Type B pancreatic cell (in vitro differentiated cells): ENCODE measurements around the gene NTRK3. TPM values are rescaled to one million over a fixed set of nuclear protein-coding genes. Genes with fewer than 3 reads are reported as not detected.

Source experiments
- DNase-seq: peaks from one replicate; pipeline ENCODE4 v3.0.0; 2021; ENCODE audit warnings: mixed read lengths; ENCODE audit not compliant: unreplicated experiment; ENCODE audit errors: extremely low spot score
- H3K27ac Mint-ChIP-seq: 2 replicates; pipeline ENCODE4 v1.8.0; 2021; ENCODE audit warnings: mild to moderate bottlenecking, mixed read lengths
- H3K27me3 Mint-ChIP-seq: 2 replicates; pipeline ENCODE4 v1.8.0; 2021; ENCODE audit warnings: mixed read lengths
- H3K36me3 Mint-ChIP-seq: 2 replicates; pipeline ENCODE4 v1.8.0; 2021; ENCODE audit warnings: mixed read lengths
- H3K4me1 Mint-ChIP-seq: one replicate; pipeline ENCODE4 v1.8.0; 2021; ENCODE audit warnings: mixed read lengths; ENCODE audit not compliant: unreplicated experiment
- H3K4me3 Mint-ChIP-seq: 2 replicates; pipeline ENCODE4 v1.8.0; 2021; ENCODE audit warnings: mild to moderate bottlenecking, mixed read lengths
- H3K9me3 Mint-ChIP-seq: 2 replicates; pipeline ENCODE4 v1.8.0; 2021; ENCODE audit warnings: mixed read lengths
- total RNA-seq: library from RNA; stranded (reverse); gene quantifications from 2 replicates; pipeline ENCODE4 v1.2.1, GENCODE V29; 2021; ENCODE audit warnings: low replicate concordance
- TF ChIP-seq, protein P1 (sequence below): fragments of 200-600 bp; sonication (generic); conservative IDR thresholded peaks from 2 replicates; pipeline ENCODE4 v1.5.0; 2021; ENCODE audit warnings: antibody characterized with exemption, mild to moderate bottlenecking

The NTRK3 gene
- total RNA-seq, 1 donor from 2014 or later: 16.9 TPM

DNA sequence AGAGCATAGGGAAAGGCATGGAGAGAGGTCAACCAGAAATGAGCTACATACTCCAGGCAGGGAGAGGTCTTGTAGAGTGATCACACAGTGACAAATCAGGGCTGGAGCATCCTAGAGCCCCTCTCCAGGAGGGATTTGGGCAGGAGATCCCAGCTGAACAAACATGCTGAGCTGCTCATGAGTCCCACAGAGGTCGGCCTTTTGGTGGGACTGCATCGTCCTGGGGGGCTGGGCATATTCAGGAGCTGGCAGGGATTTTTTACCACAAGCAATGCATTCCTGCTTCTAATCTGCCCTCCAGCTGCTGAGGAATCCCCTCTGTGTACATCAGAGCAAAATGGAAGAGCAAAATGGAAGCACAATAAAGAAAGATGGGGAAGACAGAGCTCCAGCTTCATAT lies 94.9 kb downstream of the NTRK3 start:
- Mint-ChIP-seq H3K27me3 (peaks cover 26% of the 10 kb centered on the region), H3K36me3 (no peaks in the 10 kb centered on the region), H3K4me1 (no peaks in the 10 kb centered on the region), H3K4me3 (no peak overlapping the region), H3K9me3 (no peaks in the 10 kb centered on the region), H3K27ac (no peak overlapping the region)
- DNase-seq: no peak
- TF ChIP-seq, protein P1, sequence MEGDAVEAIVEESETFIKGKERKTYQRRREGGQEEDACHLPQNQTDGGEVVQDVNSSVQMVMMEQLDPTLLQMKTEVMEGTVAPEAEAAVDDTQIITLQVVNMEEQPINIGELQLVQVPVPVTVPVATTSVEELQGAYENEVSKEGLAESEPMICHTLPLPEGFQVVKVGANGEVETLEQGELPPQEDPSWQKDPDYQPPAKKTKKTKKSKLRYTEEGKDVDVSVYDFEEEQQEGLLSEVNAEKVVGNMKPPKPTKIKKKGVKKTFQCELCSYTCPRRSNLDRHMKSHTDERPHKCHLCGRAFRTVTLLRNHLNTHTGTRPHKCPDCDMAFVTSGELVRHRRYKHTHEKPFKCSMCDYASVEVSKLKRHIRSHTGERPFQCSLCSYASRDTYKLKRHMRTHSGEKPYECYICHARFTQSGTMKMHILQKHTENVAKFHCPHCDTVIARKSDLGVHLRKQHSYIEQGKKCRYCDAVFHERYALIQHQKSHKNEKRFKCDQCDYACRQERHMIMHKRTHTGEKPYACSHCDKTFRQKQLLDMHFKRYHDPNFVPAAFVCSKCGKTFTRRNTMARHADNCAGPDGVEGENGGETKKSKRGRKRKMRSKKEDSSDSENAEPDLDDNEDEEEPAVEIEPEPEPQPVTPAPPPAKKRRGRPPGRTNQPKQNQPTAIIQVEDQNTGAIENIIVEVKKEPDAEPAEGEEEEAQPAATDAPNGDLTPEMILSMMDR: no peak

DNA sequence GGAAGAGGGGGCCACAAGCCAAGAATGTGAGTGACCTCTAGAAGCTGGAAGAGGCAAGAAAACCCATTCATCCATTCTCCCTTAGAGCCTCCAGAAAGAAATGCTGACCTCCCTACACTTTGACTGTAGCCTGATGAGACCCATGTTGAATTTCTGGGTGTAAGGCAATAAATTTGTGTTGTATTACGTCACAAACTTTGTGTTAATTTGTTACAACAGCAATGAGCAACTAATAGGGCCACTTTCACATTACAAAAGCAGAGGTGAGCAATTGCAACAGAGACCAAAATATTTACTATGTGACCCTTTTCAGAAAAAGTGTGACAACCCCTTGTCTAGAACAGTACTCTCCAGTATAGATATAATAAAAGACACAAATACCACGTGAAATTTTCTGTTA lies 101.2 kb downstream of the NTRK3 start:
- Mint-ChIP-seq H3K36me3 (no peaks in the 10 kb centered on the region), H3K27me3 (peaks cover 25% of the 10 kb centered on the region), H3K4me1 (peaks cover 3% of the 10 kb centered on the region), H3K9me3 (no peaks in the 10 kb centered on the region), H3K4me3 (no peak overlapping the region), H3K27ac (no peak overlapping the region)
- TF ChIP-seq, protein P1: no peak
- no peak for DNase-seq

DNA sequence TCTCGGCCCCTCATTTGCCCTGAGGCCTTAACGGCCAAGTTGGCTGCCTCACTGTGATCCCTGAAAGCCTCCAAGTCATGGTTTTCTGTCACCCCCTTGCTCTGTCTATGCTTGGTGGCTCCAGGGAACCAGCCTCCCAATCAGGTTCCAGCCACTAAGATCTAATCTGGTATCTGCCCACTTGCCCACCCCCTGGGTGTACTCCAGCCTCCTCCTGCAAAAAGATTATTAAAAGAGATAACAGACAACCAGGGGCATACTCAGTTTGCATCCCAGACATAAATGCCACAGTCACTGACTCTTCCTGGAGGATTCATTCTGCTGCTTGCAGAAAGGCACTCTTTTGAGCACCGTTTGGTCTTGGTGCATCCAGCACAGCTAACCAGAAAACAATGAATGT lies 103.9 kb downstream of the NTRK3 start:
- Mint-ChIP-seq H3K36me3 (no peaks in the 10 kb centered on the region), H3K27ac (no peak overlapping the region), H3K4me1 (peaks cover 3% of the 10 kb centered on the region), H3K9me3 (no peaks in the 10 kb centered on the region), H3K4me3 (no peak overlapping the region), H3K27me3 (peaks cover 37% of the 10 kb centered on the region)
- TF ChIP-seq, protein P1: no peak
- no peak for DNase-seq

DNA sequence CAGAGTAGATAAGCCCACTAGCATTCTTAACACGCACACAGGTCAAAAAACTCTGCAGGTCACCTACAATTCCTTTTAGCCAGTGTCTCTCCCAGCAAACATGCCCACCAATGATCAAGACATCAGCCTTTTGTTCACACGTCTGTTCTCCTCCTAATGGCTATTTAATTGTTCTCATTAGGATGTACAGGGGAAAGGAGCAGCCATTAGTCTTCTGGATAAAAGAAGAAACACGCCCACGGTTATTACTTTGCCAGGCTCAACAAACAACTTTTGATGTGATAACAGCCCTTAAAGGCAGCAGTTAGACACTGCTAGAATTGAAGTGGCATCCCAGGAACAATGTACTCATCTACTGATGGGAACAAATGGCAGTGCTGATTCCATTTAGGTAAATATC lies 108.8 kb downstream of the NTRK3 start:
- Mint-ChIP-seq H3K27ac (no peak overlapping the region), H3K36me3 (no peaks in the 10 kb centered on the region), H3K4me3 (no peak overlapping the region), H3K4me1 (peaks cover 3% of the 10 kb centered on the region), H3K9me3 (no peaks in the 10 kb centered on the region), H3K27me3 (peaks cover 22% of the 10 kb centered on the region)
- DNase-seq: no peak
- TF ChIP-seq, protein P1: no peak

DNA sequence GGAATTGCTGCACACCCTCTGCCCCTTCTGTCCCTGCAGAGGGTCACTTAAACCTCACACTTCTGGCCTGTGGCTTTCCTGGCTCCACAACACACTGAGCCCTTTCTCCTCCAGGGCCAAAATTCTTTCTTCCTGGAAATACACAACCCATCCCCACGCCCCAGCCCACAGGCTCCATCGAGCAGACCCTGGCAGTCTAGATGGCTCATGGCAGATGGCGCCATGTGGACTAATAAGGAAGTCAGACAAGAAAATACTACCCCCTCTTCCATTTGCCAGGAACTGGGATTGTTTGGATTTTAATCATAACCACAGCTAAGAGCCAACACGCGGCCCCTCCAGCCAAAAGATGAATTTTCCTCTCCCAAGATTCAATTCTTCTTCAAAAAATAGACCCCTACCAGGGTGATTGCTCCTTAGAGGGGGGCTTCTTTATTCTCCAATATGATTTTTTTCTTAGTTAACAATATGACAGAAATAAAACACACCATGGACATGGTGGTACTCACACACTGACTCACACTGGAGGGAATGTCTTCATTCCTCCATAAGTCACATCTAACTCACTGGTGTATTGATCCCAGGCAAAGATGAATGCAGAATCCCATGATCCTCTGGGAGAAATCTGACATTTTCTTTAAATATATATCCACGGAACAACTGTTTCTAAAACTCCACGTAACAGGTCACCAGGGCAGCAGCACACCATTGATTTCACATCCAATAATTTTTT lies 111.5 kb downstream of the NTRK3 start:
- Mint-ChIP-seq H3K4me3 (no peak overlapping the region), H3K36me3 (no peaks in the 10 kb centered on the region), H3K27ac (no peak overlapping the region), H3K9me3 (no peaks in the 10 kb centered on the region), H3K4me1 (no peaks in the 10 kb centered on the region), H3K27me3 (peaks cover 23% of the 10 kb centered on the region)
- TF ChIP-seq, protein P1: no peak
- no peak for DNase-seq
